Right atrium auricular region (tissue), 2 donors: ENCODE data around the gene GLI2. TPM values are rescaled to one million over a fixed set of nuclear protein-coding genes. Genes with fewer than 3 reads are reported as not detected.

Experiments
- DNase-seq: peaks from one replicate; pipeline ENCODE4 v3.0.0-alpha.2; 2019; ENCODE audit warnings: low spot score
- H3K27ac ChIP-seq, 2 donors: fragments of 200-600 bp; sonication (generic); 1 replicate in 1 of 2; 2 replicates in 1 of 2; pipeline ENCODE4 v1.5.1; 2016 to 2019
- H3K27me3 ChIP-seq, 2 donors: fragments of 200-600 bp; sonication (generic); one replicate each; pipeline versions ENCODE4 v1.5.1 to v1.6.0; 2017 to 2019
- H3K36me3 ChIP-seq: fragments of 200-600 bp; sonication (generic); one replicate; pipeline ENCODE4 v1.5.1; 2016
- H3K4me1 ChIP-seq, 2 donors: fragments of 200-600 bp; sonication (generic); one replicate each; pipeline versions ENCODE4 v1.5.1 to v1.6.0; 2017 to 2019
- H3K4me3 ChIP-seq, 2 donors: fragments of 200-600 bp; sonication (generic); 1 replicate in 1 of 2; 2 replicates in 1 of 2; pipeline ENCODE4 v1.5.1; 2017 to 2019; ENCODE audit warnings: mild to moderate bottlenecking in 1 of 2, moderate library complexity in 1 of 2
- H3K9me3 ChIP-seq, 2 donors: fragments of 200-600 bp; sonication (generic); one replicate each; pipeline ENCODE4 v1.5.1; 2019
- CTCF ChIP-seq, 2 donors: fragments of 200-600 bp; sonication (generic); IDR thresholded peaks; one replicate each; pipeline ENCODE4 v1.5.1; 2019; ENCODE audit warnings: antibody characterized with exemption in 2 of 2
- total RNA-seq, 2 donors: library from RNA; depleted of rRNA; stranded (reverse); fragments of >200 nt; gene quantifications; one replicate each; pipeline ENCODE4 v1.1.0, GENCODE V29; 2016

The GLI2 gene
- total RNA-seq, 2 donors from 2014 or later: 1.5 to 3.5 TPM

GRCh38 chr2:120715353-120715752 lies 20.3 kb upstream of the GLI2 start:
- no peak for TF ChIP-seq CTCF (IDR thresholded peaks at IDR 0.05)
- no peak overlapping the region for H3K4me3 ChIP-seq
- no peak overlapping the region for H3K27ac ChIP-seq
- H3K36me3 ChIP-seq: no peaks in the 10 kb centered on the region
- DNase-seq: no peak
- H3K27me3 ChIP-seq: no peaks in the 10 kb centered on the region
- H3K9me3 ChIP-seq: no peaks in the 10 kb centered on the region
- H3K4me1 ChIP-seq: no peaks in the 10 kb centered on the region

GRCh38 chr2:120715941-120716340 lies 19.7 kb upstream of the GLI2 start:
- H3K4me3 ChIP-seq: no peak overlapping the region
- no peaks in the 10 kb centered on the region for H3K27me3 ChIP-seq
- no peaks in the 10 kb centered on the region for H3K36me3 ChIP-seq
- H3K4me1 ChIP-seq: no peaks in the 10 kb centered on the region
- DNase-seq: no peak
- no peak for TF ChIP-seq CTCF (IDR thresholded peaks at IDR 0.05)
- no peak overlapping the region for H3K27ac ChIP-seq
- H3K9me3 ChIP-seq: no peaks in the 10 kb centered on the region

- no peak for DNase-seq
- TF ChIP-seq CTCF (IDR thresholded peaks at IDR 0.05): no peak
Measured at GRCh38 chr2:120716641-120717585, 18.8 kb upstream of the GLI2 start.

GRCh38 chr2:120719491-120719890 lies 16.2 kb upstream of the GLI2 start:
- Histone ChIP-seq H3K36me3 (no peaks in the 10 kb centered on the region), H3K27ac (no peak overlapping the region), H3K4me1 (peaks cover 0 to 15% of the 10 kb centered on the region in 2 donors), H3K9me3 (no peaks in the 10 kb centered on the region), H3K27me3 (no peaks in the 10 kb centered on the region), H3K4me3 (no peak overlapping the region)
- TF ChIP-seq CTCF (IDR thresholded peaks at IDR 0.05): no peak
- DNase-seq: no peak

More at GRCh38 chr2:120716641-120717585, 18.8 kb upstream of the GLI2 start:
- Histone ChIP-seq H3K4me3 (no peak overlapping the region), H3K27ac (no peak overlapping the region), H3K27me3 (no peaks in the 10 kb centered on the region), H3K36me3 (no peaks in the 10 kb centered on the region), H3K4me1 (peaks cover 0 to 1% of the 10 kb centered on the region in 2 donors), H3K9me3 (no peaks in the 10 kb centered on the region)

- DNase-seq: no peak
- Histone ChIP-seq H3K4me1 (peaks cover 0 to 15% of the 10 kb centered on the region in 2 donors), H3K4me3 (no peak overlapping the region), H3K36me3 (no peaks in the 10 kb centered on the region), H3K9me3 (no peaks in the 10 kb centered on the region), H3K27me3 (no peaks in the 10 kb centered on the region), H3K27ac (no peak overlapping the region)
- TF ChIP-seq CTCF (IDR thresholded peaks at IDR 0.05): no peak
Measured at GRCh38 chr2:120720231-120720630, 15.4 kb upstream of the GLI2 start.
